PC-3 (cell line): ENCODE measurements around the gene IL1RAP. TPM values are rescaled to one million over a fixed set of nuclear protein-coding genes. Genes with fewer than 3 reads are reported as not detected.

Source experiments
- ATAC-seq: fragments of 200-7000 bp; cut with Tn5 transposase; 2 replicates; pipeline ENCODE4 v1.9.1; 2020; ENCODE audit warnings: mild to moderate bottlenecking, moderate library complexity
- BruUV-seq: library from RNA; stranded (reverse); fragments of 400-500 nt; replicated peaks from 2 replicates; lab custom pipeline; 2021; lab: Mats Ljungman, UMichigan
- CTCF ChIA-PET: fragments of 300-600 bp; sonication (Branson Sonifier 250); formaldehyde crosslinking; loops from one replicate; lab custom pipeline; 2022; ENCODE audit warnings: antibody characterized with exemption; lab: Charles Lee
- POLR2A ChIA-PET: fragments of 300-600 bp; sonication (Branson Sonifier 250); formaldehyde crosslinking; loops from one replicate; lab custom pipeline; 2022; ENCODE audit warnings: antibody characterized with exemption; ENCODE audit not compliant: unreplicated experiment; lab: Charles Lee
- DNase-seq: peaks from one replicate; pipeline ENCODE4 v3.0.0-alpha.2; 2015
- H2AFZ ChIP-seq: fragments of 300-600 bp; sonication (generic); 2 replicates; pipeline ENCODE4 v1.6.0; 2016; ENCODE audit warnings: antibody characterized with exemption, low read length
- H3F3A ChIP-seq: fragments of 300-600 bp; sonication (generic); one replicate; pipeline ENCODE4 v1.6.0; 2017; ENCODE audit warnings: antibody characterized with exemption, low read length, control low read depth, mild to moderate bottlenecking; ENCODE audit not compliant: unreplicated experiment
- H3K27ac ChIP-seq: fragments of 300-600 bp; sonication (generic); 2 replicates; pipeline ENCODE4 v1.5.1; 2016; ENCODE audit warnings: mild to moderate bottlenecking, low read length
- H3K27me3 ChIP-seq: fragments of 300-600 bp; sonication (generic); 2 replicates; pipeline ENCODE4 v1.6.1; 2016; ENCODE audit warnings: low read length, mixed read lengths
- H3K36me3 ChIP-seq: fragments of 300-600 bp; sonication (generic); 2 replicates; pipeline ENCODE4 v1.6.1; 2016; ENCODE audit warnings: low read depth, mixed run types, low read length, mixed read lengths
- H3K4me1 ChIP-seq: fragments of 300-600 bp; sonication (generic); 2 replicates; pipeline ENCODE4 v1.5.1; 2016; ENCODE audit warnings: low read length; ENCODE audit not compliant: insufficient read depth
- H3K4me2 ChIP-seq: fragments of 300-600 bp; sonication (generic); 2 replicates; pipeline ENCODE4 v1.6.0; 2016; ENCODE audit warnings: low read length
- H3K4me3 ChIP-seq: fragments of 300-600 bp; sonication (generic); 2 replicates; pipeline ENCODE4 v1.5.1; 2016; ENCODE audit warnings: mild to moderate bottlenecking, low read length, mixed read lengths
- H3K79me2 ChIP-seq: fragments of 300-600 bp; sonication (generic); 2 replicates; pipeline ENCODE4 v1.6.1; 2017; ENCODE audit warnings: low read length, mixed read lengths
- H3K9ac ChIP-seq: fragments of 300-600 bp; sonication (generic); 2 replicates; pipeline ENCODE4 v1.6.0; 2016; ENCODE audit warnings: mild to moderate bottlenecking, low read length
- H3K9me2 ChIP-seq: fragments of 300-600 bp; sonication (generic); replicated peaks from 2 replicates; pipeline ENCODE4 v1.6.1; 2016; ENCODE audit warnings: mixed run types, low read length, mixed read lengths
- H3K9me3 ChIP-seq: fragments of 300-600 bp; sonication (generic); 2 replicates; pipeline ENCODE4 v1.6.1; 2016; ENCODE audit warnings: low read length, mixed read lengths
- H4K20me1 ChIP-seq: fragments of 300-600 bp; sonication (generic); 2 replicates; pipeline ENCODE4 v1.6.1; 2016; ENCODE audit warnings: low read length, mixed read lengths
- EZH2 ChIP-seq: fragments of 300-600 bp; sonication (generic); IDR thresholded peaks from one replicate; pipeline ENCODE4 v1.6.1; 2017; ENCODE audit warnings: antibody characterized with exemption, mild to moderate bottlenecking, low read length; ENCODE audit not compliant: unreplicated experiment
- EZH2phosphoT487 ChIP-seq: fragments of 300-600 bp; sonication (generic); IDR thresholded peaks from 2 replicates; pipeline ENCODE4 v1.6.1; 2018; ENCODE audit warnings: mild to moderate bottlenecking, antibody characterized with exemption, low read length, borderline replicate concordance
- intact Hi-C: fragments of 100-400 bp; cut with micrococcal nuclease; formaldehyde crosslinking; loops from 2 replicates; pipeline ENCODE4 v1.9.0; 2023
- total RNA-seq: library from RNA; depleted of rRNA; stranded (reverse); fragments of >200 nt; gene quantifications from 2 replicates; pipeline ENCODE4 v1.2.3, GENCODE V29; 2014
- TF ChIP-seq, protein P1 (sequence below): fragments of 300-600 bp; sonication (generic); conservative IDR thresholded peaks from 2 replicates; pipeline ENCODE4 v1.5.1; 2017; ENCODE audit warnings: antibody characterized with exemption, low read depth, mild to moderate bottlenecking, low read length

The IL1RAP gene
- total RNA-seq, 1 experiment from 2014 or later, result 5.0 TPM

GRCh38 chr3:190684776-190685175 lies 170.9 kb downstream of the IL1RAP start:
- ATAC-seq (no peak), DNase-seq (no peak)
- Histone ChIP-seq H3K9me2 (no peaks in the 10 kb centered on the region), H3K79me2 (no peaks in the 10 kb centered on the region), H3K4me3 (no peak overlapping the region), H3K36me3 (no peaks in the 10 kb centered on the region), H2AFZ (no peak overlapping the region), H3K9me3 (0 out of 2 replicates have a peak, but pooled peaks cover 4% of the 10 kb centered on the region), H3K27me3 (no peaks in the 10 kb centered on the region), H3K4me1 (no peaks in the 10 kb centered on the region), H4K20me1 (no peaks in the 10 kb centered on the region), H3K9ac (no peak overlapping the region), H3K27ac (no peak overlapping the region), H3F3A (no peaks in the 10 kb centered on the region), H3K4me2 (no peak overlapping the region)
- ChIA-PET CTCF (no interaction called here), POLR2A (no interaction called here)
- no peak for TF ChIP-seq EZH2phosphoT487
- no TSS peak for BruUV-seq
- intact Hi-C loops, result no loop called here

DNA sequence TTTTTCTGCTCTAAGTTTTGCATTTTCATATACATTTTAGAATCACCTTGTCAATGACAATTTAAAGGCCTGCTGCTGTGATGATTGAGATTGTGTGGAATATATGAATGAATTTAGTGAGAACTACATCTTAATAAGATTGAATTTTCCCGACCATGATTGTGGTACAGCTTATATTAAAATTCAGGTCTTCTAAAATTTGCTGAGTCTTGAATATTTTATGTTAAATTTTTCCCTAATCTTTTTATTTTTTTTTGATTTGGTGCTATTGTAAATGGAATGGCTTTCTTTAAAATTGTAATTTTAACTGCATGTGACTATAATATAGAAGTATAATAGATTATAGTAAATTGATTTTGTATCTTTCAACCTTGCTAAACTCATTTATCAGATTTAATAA lies 172.1 kb downstream of the IL1RAP start:
- H3K27me3 ChIP-seq, result no peaks in the 10 kb centered on the region
- H3K9ac ChIP-seq, result no peak overlapping the region
- H3K36me3 ChIP-seq, result no peaks in the 10 kb centered on the region
- no peak overlapping the region for H3K4me2 ChIP-seq
- ChIA-PET POLR2A (no interaction called here), CTCF (no interaction called here)
- DNase-seq (no peak), ATAC-seq (no peak)
- no peaks in the 10 kb centered on the region for H4K20me1 ChIP-seq
- no peak overlapping the region for H2AFZ ChIP-seq
- no peak overlapping the region for H3K4me3 ChIP-seq
- no peaks in the 10 kb centered on the region for H3F3A ChIP-seq
- H3K9me3 ChIP-seq, result 0 out of 2 replicates have a peak, but pooled peaks cover 4% of the 10 kb centered on the region
- H3K9me2 ChIP-seq, result no peaks in the 10 kb centered on the region
- no peaks in the 10 kb centered on the region for H3K79me2 ChIP-seq
- TF ChIP-seq, protein P1, sequence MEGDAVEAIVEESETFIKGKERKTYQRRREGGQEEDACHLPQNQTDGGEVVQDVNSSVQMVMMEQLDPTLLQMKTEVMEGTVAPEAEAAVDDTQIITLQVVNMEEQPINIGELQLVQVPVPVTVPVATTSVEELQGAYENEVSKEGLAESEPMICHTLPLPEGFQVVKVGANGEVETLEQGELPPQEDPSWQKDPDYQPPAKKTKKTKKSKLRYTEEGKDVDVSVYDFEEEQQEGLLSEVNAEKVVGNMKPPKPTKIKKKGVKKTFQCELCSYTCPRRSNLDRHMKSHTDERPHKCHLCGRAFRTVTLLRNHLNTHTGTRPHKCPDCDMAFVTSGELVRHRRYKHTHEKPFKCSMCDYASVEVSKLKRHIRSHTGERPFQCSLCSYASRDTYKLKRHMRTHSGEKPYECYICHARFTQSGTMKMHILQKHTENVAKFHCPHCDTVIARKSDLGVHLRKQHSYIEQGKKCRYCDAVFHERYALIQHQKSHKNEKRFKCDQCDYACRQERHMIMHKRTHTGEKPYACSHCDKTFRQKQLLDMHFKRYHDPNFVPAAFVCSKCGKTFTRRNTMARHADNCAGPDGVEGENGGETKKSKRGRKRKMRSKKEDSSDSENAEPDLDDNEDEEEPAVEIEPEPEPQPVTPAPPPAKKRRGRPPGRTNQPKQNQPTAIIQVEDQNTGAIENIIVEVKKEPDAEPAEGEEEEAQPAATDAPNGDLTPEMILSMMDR, result no peak
- TF ChIP-seq EZH2phosphoT487 (no peak), EZH2 (no peak)
- no peaks in the 10 kb centered on the region for H3K4me1 ChIP-seq
- intact Hi-C loops, result no loop called here
- no TSS peak for BruUV-seq
- H3K27ac ChIP-seq, result no peak overlapping the region

DNA sequence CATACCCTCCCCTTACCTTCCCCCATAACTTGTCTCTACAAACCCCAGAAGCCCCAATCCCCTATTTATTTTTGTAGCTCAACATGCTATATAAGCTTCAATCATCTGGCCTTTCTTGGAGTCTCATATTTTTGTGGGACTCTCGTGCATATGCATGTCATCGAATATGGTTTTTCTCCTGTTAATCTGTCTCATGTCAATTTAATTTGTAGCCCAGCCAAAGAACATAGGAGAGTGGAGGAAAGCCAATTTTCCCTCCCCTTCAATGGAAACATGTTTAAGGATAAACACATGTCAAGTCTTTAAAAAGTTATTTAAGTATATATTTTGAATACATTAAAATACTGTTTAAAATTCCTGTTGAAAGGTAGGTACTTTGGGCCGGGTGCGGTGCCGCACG lies 176.4 kb downstream of the IL1RAP start:
- intact Hi-C loops, result no loop called here
- H3K36me3 ChIP-seq, result no peaks in the 10 kb centered on the region
- TF ChIP-seq EZH2, result no peak
- TF ChIP-seq EZH2phosphoT487, result no peak
- TF ChIP-seq, protein P1, result no peak
- H3F3A ChIP-seq, result no peaks in the 10 kb centered on the region
- CTCF ChIA-PET, result no interaction called here
- no peaks in the 10 kb centered on the region for H3K27me3 ChIP-seq
- no peaks in the 10 kb centered on the region for H3K79me2 ChIP-seq
- no peak for ATAC-seq
- H3K27ac ChIP-seq, result no peak overlapping the region
- no peak overlapping the region for H3K4me2 ChIP-seq
- no TSS peak for BruUV-seq
- POLR2A ChIA-PET, result no interaction called here
- no peak overlapping the region for H2AFZ ChIP-seq
- H4K20me1 ChIP-seq, result no peaks in the 10 kb centered on the region
- H3K4me3 ChIP-seq, result no peak overlapping the region
- H3K9me3 ChIP-seq, result 0 out of 2 replicates have a peak, but pooled peaks cover 4% of the 10 kb centered on the region
- H3K9ac ChIP-seq, result no peak overlapping the region
- H3K4me1 ChIP-seq, result no peaks in the 10 kb centered on the region
- no peaks in the 10 kb centered on the region for H3K9me2 ChIP-seq
- DNase-seq, result no peak
